GM19463 (cell line): Measurements from ENCODE around the gene MSI2.

Experiments used
- ATAC-seq: cut with Tn5 transposase; IDR thresholded peaks from one replicate; pipeline ENCODE4 v1.9.1; 2021; ENCODE audit warnings: mild to moderate bottlenecking, moderate library complexity; ENCODE audit not compliant: unreplicated experiment

MSI2 gene

GRCh38 chr17:57514614-57515013, 258.3 kb downstream of the MSI2 start:
- ATAC-seq = no peak

GRCh38 chr17:57515662-57516211, 259.4 kb downstream of the MSI2 start:
- no peak for ATAC-seq

GRCh38 chr17:57516290-57517230, 260.2 kb downstream of the MSI2 start:
- ATAC-seq = no peak

- ATAC-seq = no peak
Observed at GRCh38 chr17:57517273-57517631, 260.9 kb downstream of the MSI2 start.

DNA sequence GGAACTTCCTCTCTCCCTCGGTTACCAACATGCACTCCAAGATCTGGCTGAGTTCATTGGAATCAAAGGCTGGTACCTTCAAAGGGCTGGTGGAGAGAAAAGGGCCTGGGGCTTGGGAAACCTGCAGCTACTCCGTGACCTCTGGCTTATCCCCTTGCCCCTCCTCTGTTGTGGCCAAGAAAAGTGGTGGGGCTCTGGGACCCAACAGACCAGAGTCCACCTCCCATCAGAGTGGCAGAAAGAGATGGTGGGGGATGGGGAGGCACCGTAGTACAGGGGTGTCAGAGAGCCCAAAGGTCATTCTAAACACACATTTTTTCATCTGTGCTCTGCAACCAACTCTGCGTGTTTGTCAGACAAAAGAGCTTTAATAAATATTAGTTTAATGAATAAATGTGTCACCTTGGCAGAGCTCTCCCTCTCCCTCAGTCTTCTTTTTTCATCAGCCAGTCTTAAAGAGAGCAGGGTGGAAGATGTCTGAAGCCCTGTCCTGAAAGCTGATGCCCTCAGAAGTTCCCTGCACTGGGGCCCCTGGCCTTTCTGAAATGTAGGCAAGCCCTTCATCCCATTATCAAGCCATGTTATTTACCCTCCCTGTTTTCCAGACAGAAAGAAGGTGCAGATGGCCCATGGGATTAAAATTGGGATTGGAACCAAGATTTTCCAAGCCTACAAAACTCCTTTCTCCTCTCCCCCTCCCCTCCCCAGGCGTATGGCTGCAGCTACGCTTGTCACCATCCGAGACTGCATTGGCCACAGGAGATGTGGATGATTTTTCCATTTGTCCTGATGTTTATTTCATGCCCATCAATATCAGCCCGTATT, 261.5 kb downstream of the MSI2 start:
- ATAC-seq = no peak

DNA sequence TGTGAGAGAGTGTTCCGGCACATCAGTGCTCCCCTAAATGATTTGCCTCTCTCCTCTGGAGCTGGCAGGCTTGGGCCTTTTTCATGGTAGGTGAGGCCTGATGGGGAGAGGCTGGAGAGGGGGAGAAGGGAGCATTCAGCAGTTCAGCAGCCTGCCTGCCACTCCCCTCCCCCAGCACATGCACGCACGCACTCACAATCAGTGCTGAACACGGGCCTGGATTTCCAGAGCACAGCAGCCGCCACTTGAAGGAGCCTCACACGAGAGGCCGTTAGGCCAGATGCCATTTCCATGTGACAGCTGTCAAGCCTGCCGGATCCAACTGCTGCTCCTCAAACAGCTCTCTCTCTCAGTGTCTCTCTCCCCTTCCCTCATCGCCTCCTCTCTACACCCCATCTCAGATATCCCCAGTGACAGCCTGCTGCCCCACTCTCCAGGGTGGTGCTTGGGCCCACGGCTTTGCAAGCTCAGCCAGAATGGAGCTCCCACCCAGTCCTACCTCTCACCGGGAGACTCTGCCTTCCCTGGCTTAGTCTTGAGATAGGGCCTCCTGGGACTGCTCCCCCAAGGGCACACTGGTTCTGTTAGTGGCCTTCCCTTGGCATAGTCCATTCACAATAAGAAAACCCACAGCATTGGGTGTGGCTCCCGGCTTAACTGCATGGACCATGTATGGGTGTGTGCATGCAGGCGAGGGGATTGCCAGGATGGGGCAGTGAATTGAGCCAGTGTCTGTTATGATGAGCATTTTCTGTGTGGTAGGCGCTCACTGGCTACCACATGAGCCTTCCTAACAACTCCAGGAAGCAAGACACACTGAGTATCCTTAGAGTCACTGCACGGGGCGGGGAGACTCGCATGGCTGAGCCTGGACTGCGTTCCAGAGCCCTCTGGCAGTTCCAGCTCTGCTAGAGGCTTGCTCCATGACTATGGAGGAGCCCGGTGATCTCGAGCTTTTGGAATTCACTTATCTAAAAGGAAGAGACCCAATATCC, 262.6 kb downstream of the MSI2 start:
- no peak for ATAC-seq

- no peak for ATAC-seq
Observed at GRCh38 chr17:57519800-57520199, 263.5 kb downstream of the MSI2 start.

GRCh38 chr17:57521606-57522005, 265.3 kb downstream of the MSI2 start:
- no peak for ATAC-seq

DNA sequence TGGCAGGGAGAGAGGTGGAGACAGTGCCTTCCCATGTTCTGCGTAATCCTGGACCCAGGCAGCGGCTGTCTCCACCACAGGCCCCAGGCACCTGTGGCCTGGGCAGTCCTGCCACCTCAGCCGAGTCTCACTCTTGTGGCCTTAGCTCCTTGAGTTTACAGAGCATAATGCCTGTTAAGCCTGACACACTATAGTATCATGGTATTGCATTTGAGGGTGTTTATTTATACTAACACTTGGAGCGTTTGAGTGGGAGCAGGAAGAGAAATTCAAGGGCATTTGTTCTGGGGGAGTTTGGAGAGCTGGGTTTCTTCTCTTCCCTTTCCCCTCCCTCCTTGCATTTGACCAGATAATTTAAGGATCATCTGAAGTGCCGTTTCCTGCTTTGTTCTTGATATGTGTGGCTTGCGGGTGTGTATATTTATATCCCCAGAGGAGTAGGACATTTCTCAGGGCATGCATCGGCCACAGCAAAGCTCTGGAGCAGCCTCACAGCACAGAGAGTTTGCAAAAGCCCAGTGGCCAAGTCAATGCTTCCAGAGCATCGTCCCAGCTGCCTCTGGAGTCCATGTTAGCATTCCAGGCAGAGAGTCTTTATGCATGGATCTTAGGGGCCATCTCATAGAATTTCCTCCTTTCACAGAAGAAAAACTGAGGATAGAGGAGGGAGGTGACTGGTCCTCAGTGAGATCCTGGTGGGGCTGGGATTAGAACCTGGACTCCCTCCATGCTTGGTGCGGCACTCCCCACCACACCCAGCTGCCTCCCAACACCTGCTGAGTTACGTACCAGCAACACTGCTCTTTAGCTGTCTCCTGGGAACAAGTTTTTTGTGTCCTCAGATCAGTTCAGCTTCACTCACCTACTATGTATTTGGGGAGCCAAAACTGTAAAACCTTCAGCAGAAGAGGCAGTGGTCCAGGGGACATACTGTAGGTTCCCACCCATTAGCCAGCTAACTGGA, 266.0 kb downstream of the MSI2 start:
- ATAC-seq = no peak

GRCh38 chr17:57523926-57524632, 267.8 kb downstream of the MSI2 start:
- ATAC-seq = no peak

- ATAC-seq = no peak
Observed at GRCh38 chr17:57524839-57525568, 268.7 kb downstream of the MSI2 start.

DNA sequence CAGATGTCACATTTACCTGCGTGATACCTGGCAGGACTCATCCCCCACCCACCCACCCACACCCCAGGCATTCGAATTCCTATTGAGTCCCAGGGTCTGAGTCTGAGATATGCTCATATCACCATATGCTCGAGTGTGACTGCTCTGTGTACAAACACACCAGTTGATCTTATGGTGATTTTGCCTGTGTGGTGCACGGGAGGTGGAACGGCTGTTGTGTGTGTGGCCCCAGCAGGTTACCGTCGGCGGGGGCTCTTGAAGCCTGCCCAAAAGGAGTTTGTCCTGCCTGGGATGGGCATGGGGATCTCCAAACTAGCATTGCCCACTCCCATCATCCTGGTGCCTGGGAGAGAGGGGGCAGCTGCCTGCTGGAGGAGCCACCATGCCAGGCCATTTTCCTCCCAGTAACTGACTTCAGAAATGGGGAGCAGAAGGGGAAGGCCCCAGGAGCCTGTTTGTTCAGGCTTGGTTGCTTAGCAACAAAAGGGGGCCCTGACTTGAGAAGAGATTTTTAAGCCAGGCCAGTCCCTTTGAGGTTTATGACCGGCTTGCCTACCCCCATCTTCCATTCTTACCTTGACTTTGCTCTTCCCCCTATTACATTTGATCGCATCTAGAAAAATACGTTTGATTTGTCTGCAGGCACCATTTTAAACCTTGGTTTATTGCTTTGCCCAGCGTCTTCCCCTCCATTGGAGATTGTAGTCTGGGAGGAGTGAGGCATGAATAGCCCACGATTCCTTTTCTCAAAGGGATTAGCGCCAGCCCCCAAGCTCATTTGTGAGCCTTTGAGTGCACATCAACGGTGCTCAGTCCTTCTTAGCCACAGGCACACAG, 271.1 kb downstream of the MSI2 start:
- ATAC-seq = no peak

GRCh38 chr17:57528058-57528451, 271.7 kb downstream of the MSI2 start:
- ATAC-seq = no peak

- ATAC-seq = no peak
Observed at GRCh38 chr17:57530026-57530425, 273.7 kb downstream of the MSI2 start.

DNA sequence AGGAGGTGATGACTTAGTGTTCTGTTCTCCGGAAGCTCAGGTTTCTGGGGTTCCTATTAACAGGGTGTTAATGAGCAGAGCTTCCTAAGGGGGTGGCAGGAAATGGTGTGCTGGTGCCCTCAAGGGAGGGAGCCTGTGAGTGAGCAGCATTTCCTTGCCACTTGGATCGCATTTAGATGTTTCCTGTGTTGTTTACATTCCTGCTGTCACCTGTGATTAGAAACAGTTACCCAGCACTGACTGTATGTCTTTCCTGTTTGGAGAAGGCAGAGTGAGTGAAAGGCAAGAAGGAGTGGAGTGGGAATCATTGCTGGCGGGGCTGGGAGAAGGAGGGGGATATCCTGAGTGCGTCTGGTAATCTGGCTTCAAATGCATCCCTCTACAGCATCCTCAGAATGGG, 274.2 kb downstream of the MSI2 start:
- ATAC-seq = no peak

GRCh38 chr17:57531078-57531477, 274.8 kb downstream of the MSI2 start:
- ATAC-seq = no peak
